ENCODE results near the gene HRH3. TPM values are rescaled to one million over a fixed set of nuclear protein-coding genes. Genes with fewer than 3 reads are reported as not detected.

HRH3 gene
- total RNA-seq, 2 experiments from 2014 or later = not detected

DNA sequence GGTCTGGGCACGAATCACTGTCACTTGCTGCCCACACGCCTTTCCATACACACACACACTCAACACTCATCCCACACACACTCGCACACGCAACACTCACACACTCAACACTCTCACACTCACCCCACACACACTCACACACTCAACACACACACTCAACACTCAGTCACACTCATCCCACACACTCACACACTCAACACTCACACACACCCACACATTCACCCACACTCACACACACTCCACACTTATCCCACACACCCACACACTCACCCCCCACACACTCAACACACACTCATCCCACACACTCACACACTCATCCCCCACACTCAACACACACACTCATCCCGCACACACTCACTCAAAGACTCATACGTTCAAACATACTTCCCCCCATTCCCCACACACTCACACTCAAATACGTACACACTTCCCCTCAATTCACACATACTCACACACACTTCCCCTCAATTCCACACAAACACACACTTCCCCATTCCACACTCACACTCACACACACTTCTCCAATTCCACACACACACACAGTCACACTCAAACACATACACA lies 9.0 kb upstream of the HRH3 start:
- DNase-seq (no peak), ATAC-seq (no peak)
- CTCF ChIA-PET = no interaction called here
- intact Hi-C loops (cut with DNase I, micrococcal nuclease) = no loop called here
- Mint-ChIP-seq H3K4me3 (no peak overlapping the region), H3K9me3 (ENCODE audit: low read depth) (no peaks in the 10 kb centered on the region), H3K27me3 (peaks cover 13% of the 10 kb centered on the region), H3K27ac (no peak overlapping the region), H3K4me1 (no peaks in the 10 kb centered on the region), H3K36me3 (ENCODE audit: low read depth) (no peaks in the 10 kb centered on the region)
- POLR2A ChIA-PET = no interaction called here

DNA sequence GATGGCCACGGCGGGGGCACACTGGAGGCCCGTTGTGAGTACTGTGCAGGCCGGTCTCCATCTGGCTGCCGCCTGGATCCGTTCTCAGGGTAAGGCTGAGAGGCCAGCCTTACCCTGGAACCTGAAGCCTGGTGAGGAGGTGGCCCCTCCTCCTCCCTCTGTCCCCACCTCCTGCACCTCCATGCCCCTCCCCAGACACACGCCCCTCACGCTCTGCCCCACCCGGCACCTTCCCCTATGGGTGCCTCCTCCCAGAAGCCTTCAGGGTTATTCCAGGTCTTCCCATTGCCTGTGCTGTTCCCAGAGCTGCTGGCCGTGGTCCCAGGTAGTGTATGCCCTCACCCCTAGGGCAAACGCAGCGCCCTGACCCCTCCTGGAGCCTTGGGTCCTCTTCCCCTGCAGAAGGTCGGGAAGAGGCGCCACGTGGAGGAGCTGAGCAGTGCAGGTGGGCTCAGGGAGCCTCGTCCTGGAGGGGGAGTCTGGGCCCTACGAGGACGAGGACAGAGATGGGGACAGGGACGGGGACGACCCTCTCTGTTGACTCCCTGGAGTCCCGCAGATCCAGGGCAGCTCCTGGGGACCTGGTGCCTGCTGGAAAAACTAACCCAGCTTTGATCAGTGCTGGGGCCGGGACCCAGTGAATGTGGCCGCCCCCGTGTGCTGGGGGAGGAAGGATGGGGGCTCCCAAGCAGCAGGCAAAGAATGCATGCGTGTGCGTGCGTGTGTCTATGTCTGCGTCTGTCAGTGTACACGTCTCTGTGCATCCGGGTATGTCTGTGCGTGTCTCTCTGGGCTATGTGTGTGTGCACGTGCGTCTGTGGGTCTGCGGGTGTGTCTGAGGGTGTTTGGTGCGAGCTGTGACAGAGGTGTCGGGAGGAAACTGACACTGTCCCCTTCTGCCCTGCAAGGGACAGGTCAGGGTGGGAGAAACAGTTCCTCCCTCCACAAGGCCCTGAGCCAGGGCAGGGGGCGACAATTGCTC lies 8.2 kb upstream of the HRH3 start:
- ATAC-seq (no peak), DNase-seq (no peak)
- Mint-ChIP-seq H3K4me1 (no peaks in the 10 kb centered on the region), H3K9me3 (ENCODE audit: low read depth) (no peaks in the 10 kb centered on the region), H3K27ac (no peak overlapping the region), H3K36me3 (ENCODE audit: low read depth) (no peaks in the 10 kb centered on the region), H3K4me3 (no peak overlapping the region), H3K27me3 (peaks cover 13% of the 10 kb centered on the region)
- intact Hi-C loops (cut with DNase I, micrococcal nuclease) = no loop called here
- ChIA-PET CTCF (no interaction called here), POLR2A (no interaction called here)

DNA sequence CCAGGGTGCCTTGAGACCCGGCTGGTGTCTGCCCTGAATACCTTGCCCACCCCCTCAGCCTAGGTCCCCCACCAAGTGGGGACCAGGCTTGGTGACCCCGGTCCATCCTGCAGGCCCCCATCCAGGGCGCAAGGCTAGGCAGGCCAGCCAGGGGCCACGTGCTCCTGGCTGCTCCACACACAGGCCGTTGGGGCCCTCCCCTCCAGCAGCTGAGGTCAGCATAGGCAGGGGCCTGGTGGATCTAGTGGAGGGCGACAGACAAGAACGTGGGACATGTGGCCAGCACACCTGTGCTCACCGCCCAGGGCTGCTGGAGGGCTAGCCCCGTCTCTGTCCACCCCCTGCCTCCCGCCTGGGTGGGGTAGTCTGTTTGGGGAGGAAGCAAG lies 7.5 kb upstream of the HRH3 start:
- no peaks in the 10 kb centered on the region for H3K9me3 Mint-ChIP-seq (ENCODE audit: low read depth)
- ATAC-seq = no peak
- no peaks in the 10 kb centered on the region for H3K36me3 Mint-ChIP-seq (ENCODE audit: low read depth)
- DNase-seq = no peak
- ChIA-PET CTCF (no interaction called here), POLR2A (no interaction called here)
- H3K4me1 Mint-ChIP-seq = no peaks in the 10 kb centered on the region
- no peak overlapping the region for H3K27ac Mint-ChIP-seq
- H3K27me3 Mint-ChIP-seq = peaks cover 18% of the 10 kb centered on the region
- no peak overlapping the region for H3K4me3 Mint-ChIP-seq
- intact Hi-C loops (cut with DNase I, micrococcal nuclease) = no loop called here

DNA sequence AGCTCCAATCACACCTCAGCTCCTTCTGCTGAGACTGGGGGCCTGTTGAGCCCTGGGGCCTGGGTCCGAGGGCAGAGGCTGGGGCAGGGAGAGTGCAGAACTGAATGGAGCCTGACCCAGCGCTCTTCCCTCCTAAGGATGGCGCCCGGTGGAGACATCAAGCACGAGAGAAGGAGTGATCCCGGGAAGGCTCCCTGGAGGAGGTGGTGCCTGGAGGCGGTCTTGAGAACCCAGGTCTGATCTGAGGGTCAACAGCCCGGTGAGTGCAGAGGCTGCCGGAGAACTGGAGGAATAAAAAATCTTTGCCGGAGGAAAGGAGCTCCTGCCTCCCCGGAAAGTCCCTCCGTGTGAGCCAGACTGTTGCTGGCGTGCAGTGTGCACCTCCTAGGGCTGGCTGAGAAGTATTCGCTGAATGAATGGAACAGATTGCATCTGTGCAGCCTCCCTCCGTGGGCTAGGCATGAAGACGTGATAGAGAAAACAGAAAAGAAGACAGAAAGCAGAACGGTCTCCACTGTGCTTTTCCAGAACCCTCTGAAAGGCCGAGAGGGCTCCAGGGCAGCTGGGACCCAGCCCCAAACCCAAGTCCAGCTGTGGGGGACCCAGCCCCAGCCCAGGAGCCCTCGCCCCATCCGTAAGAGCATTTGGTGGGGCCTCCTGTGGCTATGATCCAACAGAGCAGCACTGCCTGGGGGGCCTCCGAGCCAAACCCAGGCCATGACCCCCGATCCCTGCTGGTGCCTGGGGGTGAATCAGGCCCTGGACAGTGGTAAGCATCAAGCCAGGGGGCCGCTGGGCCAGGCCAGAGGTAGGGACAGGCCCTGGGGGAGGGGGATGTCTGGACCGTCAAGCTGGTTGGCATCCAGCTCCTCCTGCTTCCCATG lies 6.9 kb upstream of the HRH3 start:
- intact Hi-C loops (cut with DNase I, micrococcal nuclease) = no loop called here
- no peaks in the 10 kb centered on the region for H3K9me3 Mint-ChIP-seq (ENCODE audit: low read depth)
- ChIA-PET CTCF (interaction anchor here (0.7 to 1.0 kb wide), 2 partner anchors 8 to 27 kb away, joined by 3 to 4 read pairs; no protein-coding TSS in a partner anchor), POLR2A (no interaction called here)
- no peak for ATAC-seq
- no peaks in the 10 kb centered on the region for H3K4me1 Mint-ChIP-seq
- no peak overlapping the region for H3K4me3 Mint-ChIP-seq
- no peaks in the 10 kb centered on the region for H3K36me3 Mint-ChIP-seq (ENCODE audit: low read depth)
- peaks cover 20% of the 10 kb centered on the region for H3K27me3 Mint-ChIP-seq
- no peak overlapping the region for H3K27ac Mint-ChIP-seq
- DNase-seq = no peak

DNA sequence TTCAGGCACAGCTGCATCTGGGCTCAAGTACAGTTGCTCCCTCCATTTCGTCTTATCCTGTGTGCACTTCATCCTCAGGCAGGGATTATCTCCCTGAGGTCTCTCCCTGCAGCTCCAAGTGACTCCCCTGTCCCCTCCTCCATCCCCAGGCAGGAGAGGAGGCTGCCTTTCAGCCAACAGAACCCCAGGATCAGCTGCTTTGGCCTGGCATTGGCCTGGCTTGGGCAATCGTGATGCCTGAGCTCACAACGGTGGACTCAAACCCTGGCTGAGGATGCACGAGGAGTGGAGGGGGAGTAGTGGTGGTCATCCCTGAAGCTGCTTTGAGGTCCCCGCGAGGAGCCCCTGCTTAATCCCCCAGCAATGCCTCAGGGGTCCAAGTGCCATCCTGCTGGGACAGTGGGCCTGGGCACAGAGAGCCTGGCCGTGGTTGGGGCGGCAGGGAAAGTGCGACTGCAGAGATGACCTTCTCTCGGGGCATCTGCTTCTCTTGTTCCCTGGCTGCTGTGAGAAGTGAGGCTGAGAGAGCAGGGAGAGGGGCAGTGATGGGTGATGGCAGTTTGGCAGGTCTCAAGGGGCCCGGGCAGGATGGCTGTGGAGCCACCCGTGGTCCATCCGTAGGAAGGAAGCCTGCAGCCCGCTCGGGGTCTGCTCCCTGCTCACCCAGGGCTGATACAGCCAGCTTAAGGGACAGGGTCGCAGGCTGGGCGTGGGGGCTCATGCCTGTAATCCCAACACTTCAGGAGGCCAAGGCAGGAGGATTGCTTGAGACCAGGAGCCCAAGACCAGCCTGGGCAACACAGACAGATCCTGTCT lies 6.0 kb upstream of the HRH3 start:
- no peak overlapping the region for H3K27ac Mint-ChIP-seq
- no peaks in the 10 kb centered on the region for H3K4me1 Mint-ChIP-seq
- no peaks in the 10 kb centered on the region for H3K36me3 Mint-ChIP-seq (ENCODE audit: low read depth)
- H3K9me3 Mint-ChIP-seq (ENCODE audit: low read depth) = no peaks in the 10 kb centered on the region
- intact Hi-C loops (cut with DNase I, micrococcal nuclease) = no loop called here
- H3K4me3 Mint-ChIP-seq = no peak overlapping the region
- no peak for DNase-seq
- ChIA-PET CTCF (interaction anchor here (1.0 kb wide), 1 partner anchor 9 kb away, joined by 4 read pairs; no protein-coding TSS in a partner anchor), POLR2A (no interaction called here)
- peaks cover 27% of the 10 kb centered on the region for H3K27me3 Mint-ChIP-seq
- ATAC-seq = no peak

DNA sequence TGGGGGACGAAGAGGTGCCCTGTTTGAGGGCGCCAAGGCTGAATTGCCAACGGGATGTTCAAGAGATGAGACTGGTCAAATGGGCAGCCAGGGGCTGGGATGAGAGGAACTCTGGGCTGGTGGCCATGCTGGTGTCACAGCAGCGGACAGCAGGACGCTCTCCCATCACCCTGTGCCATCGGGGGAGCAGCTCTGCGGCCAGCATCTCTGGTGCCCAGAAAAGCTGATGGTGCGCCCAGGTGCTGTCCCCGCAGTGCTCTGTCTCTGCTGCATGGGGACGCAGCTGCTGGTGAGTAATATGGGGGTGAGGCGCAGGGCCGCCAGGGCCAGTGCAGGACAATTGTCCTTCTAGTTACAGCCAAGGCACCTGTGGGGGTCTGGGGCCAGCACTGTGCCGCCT lies 4.9 kb upstream of the HRH3 start:
- POLR2A ChIA-PET = no interaction called here
- Mint-ChIP-seq H3K36me3 (ENCODE audit: low read depth) (no peaks in the 10 kb centered on the region), H3K27me3 (peaks cover 30% of the 10 kb centered on the region), H3K4me1 (no peaks in the 10 kb centered on the region), H3K27ac (no peak overlapping the region), H3K4me3 (no peak overlapping the region), H3K9me3 (ENCODE audit: low read depth) (no peaks in the 10 kb centered on the region)
- DNase-seq (no peak), ATAC-seq (no peak)
- intact Hi-C loops (cut with DNase I, micrococcal nuclease) = no loop called here
- CTCF ChIA-PET = no interaction called here

DNA sequence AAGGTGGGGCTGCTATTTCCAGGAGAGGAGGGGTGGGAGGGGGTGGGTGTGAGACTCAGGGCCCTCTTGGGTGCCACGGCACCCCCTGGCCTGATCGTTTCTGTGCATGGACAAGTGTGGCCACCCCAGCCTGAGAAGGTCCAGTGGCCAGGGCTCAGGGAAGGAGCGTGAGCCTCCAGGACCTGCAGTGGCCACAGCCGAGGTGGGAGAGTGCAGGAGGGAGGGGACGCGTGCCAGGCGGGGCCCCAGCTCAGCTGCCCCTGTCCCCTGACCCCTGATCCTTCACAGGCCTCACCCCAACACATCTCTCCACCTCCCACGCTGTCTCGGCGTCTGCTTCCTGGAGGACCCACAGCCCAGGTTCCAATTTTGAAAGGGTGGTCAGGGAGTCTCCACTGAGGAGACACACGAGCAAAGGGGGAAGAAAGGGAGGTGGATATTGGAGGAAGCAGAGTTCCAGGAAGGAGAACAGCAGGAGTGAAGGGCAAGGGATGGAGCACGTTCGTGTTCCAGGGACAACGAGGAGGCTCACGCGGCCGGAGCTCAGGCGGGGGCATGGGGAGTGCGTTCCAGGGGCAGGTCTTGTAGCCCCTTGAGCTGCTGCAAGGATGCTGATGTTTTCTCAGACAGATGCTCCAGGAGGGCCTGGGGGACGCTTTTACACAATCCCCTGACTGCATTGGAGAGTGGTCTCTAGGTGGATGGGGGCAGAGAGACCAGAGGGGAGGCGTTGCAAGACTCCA lies 4.2 kb upstream of the HRH3 start:
- H3K36me3 Mint-ChIP-seq (ENCODE audit: low read depth) = no peaks in the 10 kb centered on the region
- CTCF ChIA-PET = no interaction called here
- DNase-seq = no peak
- POLR2A ChIA-PET = no interaction called here
- no peak overlapping the region for H3K4me3 Mint-ChIP-seq
- no peaks in the 10 kb centered on the region for H3K4me1 Mint-ChIP-seq
- H3K9me3 Mint-ChIP-seq (ENCODE audit: low read depth) = no peaks in the 10 kb centered on the region
- ATAC-seq = no peak
- intact Hi-C loops (cut with DNase I, micrococcal nuclease) = no loop called here
- H3K27ac Mint-ChIP-seq = no peak overlapping the region
- peaks cover 30% of the 10 kb centered on the region for H3K27me3 Mint-ChIP-seq

DNA sequence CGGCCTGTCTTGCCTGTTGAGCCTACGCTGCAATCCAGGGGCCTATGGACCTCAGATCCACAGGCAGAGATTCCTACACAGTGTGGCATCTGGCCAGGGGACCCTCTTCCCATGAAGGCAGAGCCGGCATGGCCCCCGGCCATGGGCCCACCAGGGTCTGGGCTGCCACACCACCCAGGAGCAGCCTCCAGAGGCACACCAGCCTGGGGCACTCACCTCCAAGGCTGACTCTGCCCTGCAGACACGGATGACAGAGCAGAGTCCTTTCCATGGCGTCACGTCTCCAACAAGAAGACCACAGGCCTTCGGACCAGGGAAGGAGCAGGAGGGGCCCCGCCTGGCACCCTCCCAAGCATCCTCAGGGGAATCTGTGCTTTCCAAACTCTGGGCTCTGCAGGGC lies 3.5 kb upstream of the HRH3 start:
- ChIA-PET POLR2A (no interaction called here), CTCF (no interaction called here)
- Mint-ChIP-seq H3K4me1 (no peaks in the 10 kb centered on the region), H3K36me3 (ENCODE audit: low read depth) (no peaks in the 10 kb centered on the region), H3K9me3 (ENCODE audit: low read depth) (no peaks in the 10 kb centered on the region), H3K27ac (no peak overlapping the region), H3K4me3 (no peak overlapping the region), H3K27me3 (peaks cover 35% of the 10 kb centered on the region)
- intact Hi-C loops (cut with DNase I, micrococcal nuclease) = no loop called here
- ATAC-seq = no peak
- no peak for DNase-seq

DNA sequence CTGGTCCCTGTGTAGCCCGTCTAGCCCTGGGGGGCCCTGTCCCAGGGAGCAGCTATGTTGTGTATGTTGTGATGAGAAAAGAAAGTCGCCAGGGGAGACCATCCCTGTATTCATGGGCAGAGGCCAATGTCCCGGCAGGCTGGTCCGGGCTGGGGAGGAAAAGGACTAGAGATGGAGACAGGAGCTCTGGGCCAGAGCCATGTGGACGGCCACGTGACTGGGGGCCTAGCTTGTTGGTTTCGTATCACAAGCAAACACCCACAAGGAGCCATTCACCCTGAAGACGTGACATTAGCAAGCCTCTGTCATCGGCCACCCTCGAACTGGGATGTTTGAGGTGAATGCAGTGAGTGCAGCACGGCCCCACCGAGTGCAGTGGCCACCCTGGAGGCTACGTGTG lies 2.9 kb upstream of the HRH3 start:
- ATAC-seq = no peak
- CTCF ChIA-PET = no interaction called here
- no peaks in the 10 kb centered on the region for H3K36me3 Mint-ChIP-seq (ENCODE audit: low read depth)
- no peak for DNase-seq
- H3K9me3 Mint-ChIP-seq (ENCODE audit: low read depth) = no peaks in the 10 kb centered on the region
- no peaks in the 10 kb centered on the region for H3K4me1 Mint-ChIP-seq
- no peak overlapping the region for H3K4me3 Mint-ChIP-seq
- H3K27me3 Mint-ChIP-seq = peaks cover 35% of the 10 kb centered on the region
- H3K27ac Mint-ChIP-seq = no peak overlapping the region
- intact Hi-C loops (cut with DNase I, micrococcal nuclease) = no loop called here
- POLR2A ChIA-PET = no interaction called here

DNA sequence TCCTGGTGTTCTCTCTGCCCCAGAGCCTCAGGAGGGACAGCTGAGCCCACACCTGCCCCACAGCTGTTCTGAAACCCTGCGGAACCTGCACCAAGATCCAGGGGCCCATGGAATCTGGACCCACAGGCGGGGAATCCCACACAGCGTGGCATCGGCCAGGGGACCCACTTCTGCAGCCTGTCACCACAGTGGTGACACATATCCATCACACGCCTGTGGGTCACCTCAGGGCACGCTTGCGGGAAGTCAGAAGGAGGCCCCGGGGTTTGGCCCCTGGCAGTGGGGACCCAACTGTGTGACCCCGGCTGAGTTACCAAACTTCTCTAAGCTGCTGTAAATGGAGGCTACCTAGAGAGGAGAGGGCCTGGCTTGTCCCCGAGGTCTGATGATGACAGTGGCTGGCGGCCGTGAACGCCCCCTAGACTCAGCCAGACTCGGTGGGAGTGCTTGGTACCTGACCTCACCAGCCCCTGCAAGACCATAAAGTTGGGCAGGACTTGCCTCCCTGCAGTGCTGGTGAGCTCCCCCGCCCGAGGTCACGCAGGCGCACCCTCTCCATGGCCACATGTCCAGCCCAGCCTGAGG lies 2.3 kb upstream of the HRH3 start:
- Mint-ChIP-seq H3K36me3 (ENCODE audit: low read depth) (no peaks in the 10 kb centered on the region), H3K27ac (no peak overlapping the region), H3K4me1 (no peaks in the 10 kb centered on the region), H3K9me3 (ENCODE audit: low read depth) (no peaks in the 10 kb centered on the region), H3K4me3 (no peak overlapping the region), H3K27me3 (peaks cover 37% of the 10 kb centered on the region)
- intact Hi-C loops (cut with DNase I, micrococcal nuclease) = no loop called here
- ChIA-PET CTCF (no interaction called here), POLR2A (no interaction called here)
- DNase-seq = no peak
- ATAC-seq = no peak

Measured in activated CD4-positive, alpha-beta T cell treated with anti-CD3 and anti-CD28 coated beads for 36 hours (primary cell).